ENCODE data around the gene SETD2.
"Not testable (repeated sequence)": the region's sequence is repeated elsewhere in the genome, so short reads cannot be mapped to it uniquely, and the experiment has no call there.

Gene SETD2

DNA sequence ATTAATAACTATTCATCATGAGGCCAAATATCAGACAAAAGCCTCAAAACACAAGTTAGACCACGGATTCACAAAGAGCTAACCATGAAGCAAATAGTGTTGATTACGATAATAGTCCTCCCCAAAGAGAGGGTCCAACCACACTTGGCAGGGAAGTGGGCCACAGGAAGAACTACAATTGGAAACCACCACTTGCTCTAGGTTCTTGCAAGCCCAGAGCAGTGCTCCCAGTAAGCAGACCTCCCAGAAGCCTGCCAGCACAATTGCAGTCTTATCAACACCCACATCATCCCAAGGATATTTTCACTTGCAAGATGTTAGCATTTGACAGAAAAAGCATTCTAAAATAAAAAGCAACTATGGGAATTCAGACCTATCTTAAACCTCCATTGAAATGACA is 11.3 kb downstream of the SETD2 start:
- no peak for DNase-seq (ENCODE audit: low read depth)

DNA sequence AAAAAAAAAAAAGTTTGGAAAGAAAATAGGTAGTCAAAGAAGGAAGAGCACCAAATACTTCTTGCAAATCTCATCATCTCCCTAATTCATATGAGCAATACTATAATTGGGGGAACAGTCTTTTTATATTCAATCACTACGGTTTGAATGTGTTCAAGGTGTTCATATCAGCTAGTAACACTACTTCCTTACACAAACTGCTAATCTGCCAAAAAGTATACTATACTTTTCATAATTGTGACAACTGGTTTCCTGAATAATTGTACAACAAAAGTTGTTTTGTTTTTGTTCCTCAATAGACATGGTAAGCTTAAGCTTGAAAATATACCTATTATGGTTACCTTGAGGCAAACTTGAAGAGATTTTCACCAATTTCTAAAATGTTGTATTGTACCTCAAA is 12.1 kb downstream of the SETD2 start:
- DNase-seq (ENCODE audit: low read depth): no peak

DNA sequence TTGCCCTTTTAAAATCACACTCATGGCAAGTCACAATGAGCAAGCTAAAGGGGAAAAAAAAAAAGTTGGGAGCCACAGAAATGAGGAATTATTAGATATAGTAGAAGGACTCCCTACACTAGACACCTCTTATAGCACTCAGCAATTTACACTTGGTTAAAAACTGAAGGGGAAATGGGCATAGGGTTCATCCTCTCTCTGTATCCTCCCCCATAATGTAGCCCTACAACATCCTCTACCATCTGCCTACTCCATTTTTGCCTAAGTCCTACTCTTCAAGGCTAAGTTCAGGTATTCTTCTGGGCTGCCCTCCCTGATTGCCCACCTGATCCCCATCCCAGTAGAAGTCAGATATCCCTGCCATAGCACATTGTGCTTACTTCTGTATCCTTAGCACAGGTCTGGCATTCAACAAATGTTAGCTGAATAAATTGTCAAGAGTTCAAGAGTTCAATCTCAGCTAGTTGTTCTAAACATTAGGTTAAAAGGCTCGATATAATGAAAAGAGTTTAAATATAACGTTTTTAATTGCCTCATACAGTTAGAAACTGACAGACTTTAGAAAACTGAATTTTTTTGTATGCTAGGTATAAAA is 14.5 kb downstream of the SETD2 start:
- no peak for DNase-seq (ENCODE audit: low read depth)

DNA sequence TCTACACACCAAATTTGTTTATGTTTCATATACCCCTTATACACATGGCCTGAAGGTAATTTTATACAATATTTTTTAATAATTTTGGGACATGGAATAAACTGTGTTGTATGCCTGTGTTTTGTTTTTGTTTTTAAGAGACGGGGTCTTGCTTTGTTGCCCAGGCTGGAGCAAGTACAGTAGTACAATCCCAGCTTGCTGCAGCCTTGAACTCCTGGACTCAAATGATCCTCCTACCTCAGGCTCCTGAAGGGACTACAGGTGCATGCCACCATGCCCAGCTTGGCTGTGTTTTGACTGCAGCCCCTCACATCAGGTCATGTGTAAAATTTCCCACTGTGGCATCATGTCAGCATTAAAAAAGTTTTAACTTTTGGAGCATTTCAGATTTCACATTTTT is 18.6 kb downstream of the SETD2 start:
- no peak for DNase-seq (ENCODE audit: low read depth)

DNA sequence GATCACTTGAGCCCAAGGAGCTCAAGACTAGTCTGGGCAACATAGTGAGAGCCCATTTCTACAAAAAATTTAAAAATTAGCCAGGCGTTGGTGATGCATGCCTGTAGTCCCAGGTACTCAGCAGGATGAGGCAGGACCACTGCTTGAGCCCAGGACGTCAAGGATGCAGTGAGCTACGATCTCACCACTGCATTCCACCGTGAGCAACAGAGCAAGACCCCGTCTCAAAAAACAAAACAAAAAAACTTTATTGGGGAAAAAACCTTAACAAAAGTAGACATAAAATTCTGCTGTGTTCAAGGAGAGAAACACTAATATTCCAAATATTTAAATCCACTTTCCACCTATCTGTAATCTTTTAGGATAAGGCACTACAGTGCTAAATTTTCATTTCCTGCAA is 20.8 kb downstream of the SETD2 start:
- DNase-seq (ENCODE audit: low read depth): no peak

DNA sequence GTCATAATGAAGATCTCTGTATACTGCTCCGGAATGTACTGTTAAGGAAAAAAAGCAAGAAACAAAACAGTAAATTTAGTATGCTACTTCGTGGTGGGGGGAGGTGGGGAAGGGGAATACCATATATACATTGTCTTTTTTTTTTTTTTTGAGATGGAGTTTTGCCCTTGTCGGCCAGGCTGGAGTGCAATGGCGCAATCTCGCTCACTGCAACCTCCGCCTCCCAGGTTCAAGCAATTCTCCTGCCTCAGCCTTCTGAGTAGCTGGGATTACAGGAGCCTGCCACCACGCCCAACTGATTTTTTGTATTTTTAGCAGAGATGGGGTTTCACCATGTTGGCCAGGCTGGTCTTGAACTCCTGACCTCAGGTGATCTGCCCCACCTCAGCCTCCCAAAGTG is 21.4 kb downstream of the SETD2 start:
- not testable (repeated sequence) for DNase-seq (ENCODE audit: low read depth)

DNA sequence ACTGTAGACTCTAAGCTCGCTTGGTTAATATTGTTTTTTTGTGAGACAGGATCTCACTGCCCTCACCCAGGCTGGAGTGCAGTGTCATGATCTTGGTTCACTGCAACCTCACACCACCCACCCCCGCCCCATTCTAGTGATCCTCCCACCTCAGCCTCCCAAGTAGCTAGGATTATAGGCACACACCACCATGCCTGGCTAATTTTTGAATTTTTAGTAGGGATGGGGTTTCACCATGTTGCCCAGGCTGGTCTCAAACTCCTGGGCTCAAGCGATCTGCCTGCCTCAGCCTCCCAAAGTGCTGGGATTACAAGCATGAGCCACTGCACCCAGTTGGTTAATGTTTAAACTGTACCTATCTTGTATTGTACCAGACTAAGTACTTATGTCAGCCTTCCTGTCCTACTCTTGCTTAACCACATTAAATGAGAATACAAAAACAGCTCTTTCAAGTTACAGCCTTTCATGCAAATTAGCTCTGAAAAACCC is 22.9 kb downstream of the SETD2 start:
- not testable (repeated sequence) for DNase-seq (ENCODE audit: low read depth)

DNA sequence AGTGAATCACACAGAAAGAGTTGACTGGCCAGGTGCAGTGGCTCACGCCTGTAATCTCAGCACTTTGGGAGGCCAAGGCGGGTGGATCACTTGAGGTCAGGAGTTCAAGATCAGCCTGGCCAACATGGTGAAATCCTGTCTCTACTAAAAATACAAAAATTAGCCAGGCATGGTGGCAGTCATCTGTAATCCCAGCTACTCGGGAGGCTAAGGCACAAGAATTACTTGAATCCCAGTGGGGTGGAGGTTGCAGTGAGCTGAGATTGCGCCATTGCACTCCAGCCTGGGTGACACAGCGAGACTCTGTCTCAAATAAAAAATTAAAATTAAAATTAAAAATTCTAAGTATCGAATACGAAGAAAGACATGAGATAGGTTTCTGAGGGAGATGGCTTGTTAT is 23.4 kb downstream of the SETD2 start:
- not testable (repeated sequence) for DNase-seq (ENCODE audit: low read depth)

DNA sequence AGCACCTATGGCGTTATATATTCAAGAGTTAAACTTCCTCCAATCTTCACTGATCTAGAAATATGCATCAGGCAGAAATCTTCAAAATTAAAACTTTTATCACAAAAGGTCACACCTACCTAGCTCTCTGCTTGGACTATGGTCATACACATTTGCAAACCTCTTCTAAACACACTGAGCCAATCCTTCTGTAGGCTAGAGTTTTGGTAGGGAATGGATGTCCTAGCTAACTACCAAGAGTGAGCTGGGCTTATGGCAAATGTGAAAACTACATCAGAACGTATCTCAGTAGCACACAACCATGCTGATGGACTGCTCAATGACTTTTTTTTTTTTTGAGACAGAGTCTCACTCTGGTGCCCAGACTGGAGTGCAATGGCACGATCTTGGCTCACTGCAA is 29.6 kb downstream of the SETD2 start:
- no peak for DNase-seq (ENCODE audit: low read depth)

DNA sequence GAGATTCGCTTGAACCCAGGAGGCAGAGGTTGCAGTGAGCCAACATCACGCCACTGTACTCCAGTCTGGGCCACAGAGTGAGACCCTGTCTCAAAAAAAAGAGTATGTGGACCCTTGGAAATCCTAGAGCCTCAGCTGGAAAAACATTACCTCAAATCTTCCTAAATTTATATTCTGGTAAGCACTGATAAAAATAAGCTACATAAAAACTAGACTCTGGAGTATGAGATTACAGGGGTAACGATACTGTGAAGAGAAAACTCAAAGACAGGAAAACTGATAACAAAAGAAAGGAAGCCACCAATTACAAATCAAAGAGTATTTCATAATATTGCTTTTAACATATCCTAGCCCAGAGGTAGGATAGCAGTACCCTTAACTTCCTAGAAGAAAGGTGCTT is 30.3 kb downstream of the SETD2 start:
- DNase-seq (ENCODE audit: low read depth): no peak

DNA sequence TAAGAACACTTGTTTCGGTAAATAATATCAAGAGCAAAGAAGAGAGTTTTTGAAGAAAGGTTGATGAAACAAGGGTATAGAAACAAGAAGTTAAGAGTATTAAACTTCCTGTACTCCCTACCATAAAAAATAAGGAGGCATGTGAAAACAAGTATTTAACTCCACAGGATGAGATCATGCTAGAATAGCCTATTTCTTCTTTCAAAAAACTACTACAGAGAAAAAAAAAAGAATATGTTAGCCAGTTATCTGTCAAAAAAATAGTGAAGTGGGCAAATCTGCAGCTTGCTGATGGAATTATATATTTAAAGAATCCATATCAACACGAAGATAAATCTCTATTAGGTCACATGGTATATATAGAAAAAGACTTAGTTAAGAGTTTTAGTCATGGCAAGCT is 33.4 kb downstream of the SETD2 start:
- no peak for DNase-seq (ENCODE audit: low read depth)

DNA sequence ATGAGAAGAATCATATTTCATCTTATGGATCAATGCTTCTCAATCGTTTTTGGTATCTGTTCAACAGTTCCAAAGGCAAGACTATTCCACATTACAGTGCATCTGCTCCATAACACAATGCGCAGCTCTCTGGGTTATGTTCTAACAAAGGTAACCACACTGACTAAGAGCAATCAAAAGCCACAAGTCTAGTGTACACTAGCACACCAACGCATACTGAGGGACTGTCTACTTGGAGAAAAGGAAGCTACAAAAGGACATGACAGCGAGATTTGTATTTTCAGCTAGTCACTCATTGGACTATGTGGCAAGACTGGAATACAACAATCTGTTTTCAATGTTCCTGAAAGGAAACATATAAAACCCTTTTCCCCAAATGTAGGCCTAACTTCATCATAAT is 35.8 kb downstream of the SETD2 start:
- DNase-seq (ENCODE audit: low read depth): no peak

DNA sequence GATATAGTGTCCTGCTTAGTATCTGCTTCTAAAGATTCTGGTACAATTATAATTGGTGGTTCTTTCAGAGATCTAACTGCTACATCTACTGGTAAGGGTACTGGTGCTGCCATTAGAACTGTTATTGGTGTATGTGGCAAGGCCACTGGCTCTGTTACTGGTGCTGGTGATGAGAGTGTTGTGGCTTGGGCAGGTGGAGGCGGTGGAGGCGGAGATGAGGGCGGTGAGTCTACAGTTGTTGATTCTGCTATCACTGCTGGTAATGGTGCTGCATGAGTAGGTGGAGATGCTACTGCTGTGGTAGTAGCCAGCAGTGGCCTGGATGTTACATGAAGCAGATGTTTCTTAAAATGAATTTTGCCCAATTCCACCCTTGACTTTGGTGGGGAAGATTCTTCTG is 40.1 kb downstream of the SETD2 start:
- DNase-seq (ENCODE audit: low read depth): no peak

DNA sequence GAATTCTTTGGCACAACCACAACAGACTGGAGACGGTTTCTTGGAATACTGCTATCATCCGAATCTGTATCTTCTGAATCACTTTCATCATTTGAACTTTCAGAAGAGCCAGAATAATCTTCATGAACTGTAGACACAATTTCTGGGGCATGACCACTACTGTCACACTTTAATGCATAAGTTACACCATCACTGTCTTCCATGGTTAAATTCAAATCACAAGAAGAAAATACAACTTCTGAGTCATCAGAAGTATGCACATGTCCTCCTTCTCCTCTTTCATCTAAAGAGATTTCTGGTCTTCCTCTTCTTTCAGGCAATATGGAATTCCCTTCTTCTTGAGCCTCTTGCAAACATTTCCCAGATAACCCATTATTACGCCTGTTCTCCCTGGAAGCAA is 42.5 kb downstream of the SETD2 start:
- no peak for DNase-seq (ENCODE audit: low read depth)

DNA sequence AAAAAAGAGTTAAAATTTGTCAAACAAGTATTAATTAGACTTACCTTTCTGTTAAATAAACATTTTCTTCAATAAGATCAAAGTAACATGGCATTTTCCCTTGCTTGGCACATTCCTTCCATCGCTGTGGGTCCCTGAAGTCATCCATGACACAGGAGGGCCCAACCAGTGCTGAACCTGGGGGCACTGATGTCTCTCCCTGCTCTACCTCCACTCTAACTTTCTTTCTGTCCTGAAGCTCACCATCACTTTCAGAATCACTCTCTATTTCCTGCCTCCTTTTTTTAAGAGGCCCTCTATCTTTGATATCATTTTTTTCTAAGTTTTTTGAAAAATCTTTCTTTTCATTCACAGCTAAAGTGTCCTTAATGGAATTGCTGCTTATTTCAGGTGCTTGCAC is 43.8 kb downstream of the SETD2 start:
- DNase-seq (ENCODE audit: low read depth): no peak

DNA sequence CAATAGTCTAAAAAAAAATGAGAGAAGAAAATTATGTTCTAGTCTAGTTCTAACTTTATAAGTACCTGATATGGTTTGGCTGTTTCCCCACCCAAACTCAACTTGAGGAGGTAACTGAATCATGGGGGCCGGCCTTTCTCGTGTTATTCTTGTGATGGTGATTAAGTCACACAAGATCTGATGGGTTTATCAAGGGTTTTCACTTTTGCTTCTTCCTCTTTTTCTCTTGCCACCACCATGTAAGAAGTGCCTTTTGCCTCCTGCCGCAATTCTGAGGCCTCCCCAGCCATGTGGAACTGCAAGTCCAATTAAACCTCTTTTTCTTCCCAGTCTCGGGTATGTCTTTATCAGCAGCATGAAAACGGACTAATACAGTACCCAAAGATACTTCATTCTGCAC is 44.5 kb downstream of the SETD2 start:
- not testable (repeated sequence) for DNase-seq (ENCODE audit: low read depth)

DNA sequence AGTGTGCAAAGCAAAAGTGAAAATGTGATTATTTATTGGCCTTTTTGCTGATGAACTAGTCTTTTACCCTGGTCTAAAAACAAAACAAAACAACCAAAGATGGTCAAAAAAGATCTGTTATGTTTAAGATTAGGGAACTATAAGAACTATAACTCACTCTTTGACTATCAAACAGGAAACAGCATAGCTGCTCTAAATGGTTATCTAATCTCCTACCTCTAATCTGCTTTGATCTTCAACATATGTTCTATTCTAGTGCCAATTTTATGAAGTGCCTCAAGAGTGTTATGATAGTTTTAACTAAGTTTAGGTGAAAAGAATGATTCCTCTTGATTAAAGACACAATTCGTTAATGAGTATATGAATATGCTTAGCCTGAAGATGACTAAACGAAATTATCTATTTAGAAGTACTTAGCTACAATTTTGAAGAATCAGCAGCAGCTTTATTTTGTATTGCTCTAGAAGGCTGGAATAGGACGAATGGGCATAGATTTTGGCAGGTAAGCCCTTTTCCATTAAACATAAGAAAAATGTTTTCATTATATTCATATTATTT is 46.0 kb downstream of the SETD2 start:
- no peak for DNase-seq (ENCODE audit: low read depth)

DNA sequence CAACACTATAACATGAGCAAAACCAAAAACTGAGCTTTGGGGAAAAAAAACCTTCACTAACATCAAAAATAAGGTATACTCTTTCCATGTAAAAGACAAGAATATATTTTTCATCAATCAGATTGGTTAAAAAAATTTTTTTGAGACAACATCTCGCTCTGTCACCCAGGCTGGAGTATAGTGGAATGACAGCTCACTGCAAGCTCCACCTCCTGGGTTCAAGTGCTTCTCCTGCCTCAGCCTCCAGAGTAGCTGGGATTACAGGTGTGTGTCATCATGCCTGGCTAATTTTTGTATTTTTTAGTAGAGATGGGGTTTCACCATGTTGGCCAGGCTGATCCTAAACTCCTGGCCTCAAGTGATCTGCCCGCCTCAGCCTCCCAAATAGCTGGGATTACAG is 48.4 kb downstream of the SETD2 start:
- DNase-seq (ENCODE audit: low read depth): not testable (repeated sequence)

DNA sequence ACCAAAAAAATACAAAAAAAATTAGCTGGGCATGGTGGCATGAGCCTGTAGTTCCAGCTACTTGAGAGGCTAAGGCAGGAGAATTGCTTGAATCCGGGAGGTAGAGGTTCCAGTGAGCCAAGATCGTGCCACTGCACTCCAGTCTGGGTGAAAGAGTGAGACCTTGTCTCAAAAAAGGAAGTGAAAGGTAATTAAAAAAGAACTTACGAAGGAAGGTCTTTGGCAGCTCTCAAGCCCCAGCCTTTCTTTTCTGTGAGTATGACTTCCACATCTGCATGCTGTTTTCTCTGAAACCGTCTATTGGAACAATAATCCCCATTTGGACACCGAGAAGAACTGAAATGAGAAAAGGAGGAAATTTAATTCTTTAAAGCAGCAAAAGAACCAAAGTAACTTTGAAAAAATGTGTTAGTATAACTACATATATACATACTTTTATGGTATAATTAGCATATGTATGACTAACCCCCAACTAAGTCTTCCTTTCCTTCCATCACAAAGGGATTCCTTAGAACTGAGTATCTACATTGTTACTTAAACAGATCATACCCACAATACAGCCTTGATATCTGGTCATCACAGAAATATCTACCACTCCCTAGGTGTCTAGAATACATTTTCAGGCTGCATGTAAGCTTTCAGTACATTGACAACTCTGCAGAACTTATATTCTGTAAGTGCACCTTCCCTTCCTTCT is 50.1 kb downstream of the SETD2 start:
- DNase-seq (ENCODE audit: low read depth): no peak

DNA sequence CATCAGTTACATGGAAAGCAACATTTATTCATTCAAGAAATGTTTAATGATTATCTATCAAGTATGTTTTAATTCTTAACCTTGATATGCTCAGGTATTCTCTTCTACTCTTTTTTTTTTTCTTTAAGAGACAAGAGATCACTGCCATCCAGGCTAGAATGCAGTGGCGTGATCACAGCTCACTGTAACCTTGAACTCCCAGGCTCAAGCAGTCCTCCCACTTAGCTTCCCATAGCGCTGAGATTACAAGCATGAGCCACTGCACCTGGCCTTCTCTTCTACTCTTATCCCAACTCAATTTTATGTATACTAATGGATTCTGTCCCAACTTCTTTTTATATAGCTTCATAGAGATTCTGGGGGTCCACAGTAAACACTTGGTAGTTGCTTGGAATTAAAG is 50.9 kb downstream of the SETD2 start:
- DNase-seq (ENCODE audit: low read depth): no peak

DNA sequence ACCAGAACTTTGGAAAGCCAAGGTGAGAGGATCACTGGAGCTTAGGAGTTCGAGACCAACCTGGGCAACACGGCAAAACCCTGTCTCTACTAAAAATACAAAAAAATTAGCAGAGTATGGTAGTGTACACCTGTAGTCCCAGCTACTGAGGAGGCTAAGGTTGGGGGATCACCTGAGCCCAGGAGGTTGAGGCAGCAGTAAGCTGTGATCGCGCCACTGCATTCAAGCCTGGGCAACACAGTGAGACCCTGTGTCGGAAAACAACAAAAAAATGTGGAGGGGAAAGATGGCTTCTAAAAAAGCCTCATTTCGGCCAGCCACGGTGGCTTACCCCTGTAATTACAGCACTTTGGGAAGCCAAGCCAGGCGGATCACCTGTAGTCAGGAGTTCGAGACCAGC is 54.5 kb downstream of the SETD2 start:
- no peak for DNase-seq (ENCODE audit: low read depth)

DNA sequence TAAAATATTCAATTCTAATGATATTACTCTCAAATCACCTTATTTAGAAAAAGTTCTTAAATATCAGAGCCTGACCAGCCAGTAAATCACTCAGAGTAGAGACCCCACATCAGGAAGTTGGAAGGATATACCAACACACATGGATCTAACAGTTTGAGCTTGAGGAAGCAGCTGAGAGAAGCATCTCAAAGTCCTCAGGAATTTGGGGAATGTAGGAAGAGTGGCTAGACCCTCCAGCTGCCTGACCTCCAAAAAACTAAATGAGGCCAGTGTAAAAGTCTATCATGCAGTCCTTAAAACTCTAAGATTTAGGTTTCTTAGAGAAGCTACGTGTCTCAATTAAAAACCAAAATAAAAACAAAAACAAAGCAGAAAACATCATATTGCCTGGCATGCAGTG is 55.4 kb downstream of the SETD2 start:
- no peak for DNase-seq (ENCODE audit: low read depth)

DNA sequence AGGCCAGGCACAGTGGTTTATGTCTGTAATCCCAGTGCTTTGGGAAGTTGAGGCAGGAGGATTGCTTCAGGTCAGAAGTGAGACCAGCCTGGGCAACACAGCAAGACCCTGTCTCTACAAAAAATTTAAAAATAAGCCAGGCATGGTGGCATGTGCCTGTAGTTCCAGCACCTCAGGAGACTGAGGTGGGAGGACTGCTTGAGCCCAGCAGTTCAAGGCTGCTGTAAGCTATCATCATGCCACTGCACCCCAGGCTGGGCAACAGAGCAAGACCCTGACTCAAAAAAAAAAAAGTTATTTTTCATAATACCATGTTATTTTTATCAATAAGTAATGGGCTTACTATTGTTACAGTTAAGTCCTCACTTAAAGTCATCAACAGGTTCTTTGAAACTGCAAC is 59.7 kb downstream of the SETD2 start:
- no peak for DNase-seq (ENCODE audit: low read depth)

DNA sequence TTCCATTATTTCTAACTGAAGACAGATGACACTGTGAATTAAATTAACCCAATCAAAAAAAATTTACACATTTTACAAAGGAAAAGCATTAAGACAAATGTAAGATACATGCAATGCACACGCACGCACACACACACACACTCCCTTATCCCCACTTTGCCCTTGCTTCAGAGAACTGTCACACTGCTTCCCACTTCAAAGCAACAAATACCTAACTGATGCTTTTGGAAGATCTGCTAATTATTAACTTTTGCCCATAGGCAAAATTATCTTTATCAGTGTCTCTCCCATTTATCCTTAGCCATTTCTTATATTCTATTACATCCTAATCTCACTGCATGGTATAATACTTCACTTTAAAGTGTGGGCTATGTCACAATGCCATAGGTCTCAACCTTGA is 60.3 kb downstream of the SETD2 start:
- no peak for DNase-seq (ENCODE audit: low read depth)

Measured in T follicular helper cell (primary cell).